Common myeloid progenitor, CD34-positive (primary cell): ENCODE results near the gene TAX1BP3.

Source experiments
- CTCF ChIA-PET: fragments of 350-600 bp; sonication (Branson Sonifier 250); formaldehyde crosslinking; loops from one replicate; lab custom pipeline; 2021; ENCODE audit warnings: antibody characterized with exemption; lab: Charles Lee
- POLR2A ChIA-PET: fragments of 350-600 bp; sonication (Branson Sonifier 250); formaldehyde crosslinking; loops from one replicate; lab custom pipeline; 2021; ENCODE audit warnings: antibody characterized with exemption; lab: Charles Lee
- DNase-seq, 3 donors: peaks; one replicate each; pipeline versions ENCODE4 v3.0.0 to v3.0.0-alpha.2; 2013
- H3K27ac ChIP-seq, 2 experiments: 1 replicate in 1 of 2; 2 replicates in 1 of 2; pipeline ENCODE4 v1.7.0; 2013; ENCODE audit warnings: inconsistent platforms in 2 of 2, low read length in 2 of 2, mild to moderate bottlenecking in 2 of 2, low read depth in 1 of 2, moderate library complexity in 1 of 2; ENCODE audit not compliant: severe bottlenecking in 2 of 2, insufficient read depth in 1 of 2, poor library complexity in 1 of 2
- H3K27me3 ChIP-seq, 5 experiments: replicated peaks in 2 of 5; 1 replicate in 3 of 5; 2 replicates in 2 of 5; pipeline versions ENCODE4 v1.6.1 to v1.7.0; 2013; ENCODE audit warnings: low read length in 4 of 5, mild to moderate bottlenecking in 2 of 5, moderate library complexity in 2 of 5, inconsistent platforms in 1 of 5; ENCODE audit not compliant: insufficient read depth in 5 of 5, control insufficient read depth in 4 of 5
- H3K36me3 ChIP-seq, 4 experiments: 1 replicate in 2 of 4; 2 replicates in 2 of 4; pipeline versions ENCODE4 v1.6.1 to v1.7.0; 2013; ENCODE audit warnings: low read length in 3 of 4, control low read depth in 1 of 4, mild to moderate bottlenecking in 1 of 4; ENCODE audit not compliant: control insufficient read depth in 4 of 4, insufficient read depth in 4 of 4
- H3K4me1 ChIP-seq, 4 experiments: 1 replicate in 3 of 4; 2 replicates in 1 of 4; pipeline versions ENCODE4 v1.6.1 to v1.7.1; 2013; ENCODE audit warnings: low read length in 3 of 4, mild to moderate bottlenecking in 3 of 4, control low read depth in 1 of 4, inconsistent platforms in 1 of 4, moderate library complexity in 1 of 4; ENCODE audit not compliant: control insufficient read depth in 4 of 4, insufficient read depth in 4 of 4; ENCODE audit errors: control extremely low read depth in 1 of 4
- H3K4me3 ChIP-seq, 7 experiments: 1 replicate in 4 of 7; 2 replicates in 3 of 7; pipeline versions ENCODE4 v1.5.1 to v1.7.0; 2013; ENCODE audit warnings: mild to moderate bottlenecking in 7 of 7, low read length in 6 of 7, moderate library complexity in 6 of 7, inconsistent platforms in 2 of 7, low read depth in 2 of 7, control low read depth in 1 of 7; ENCODE audit not compliant: insufficient read depth in 4 of 7, control insufficient read depth in 1 of 7; ENCODE audit errors: extremely low read depth in 1 of 7
- H3K9me3 ChIP-seq, 5 experiments: 1 replicate in 4 of 5; 2 replicates in 1 of 5; pipeline versions ENCODE4 v1.6.1 to v1.7.1; 2013; ENCODE audit warnings: low read length in 4 of 5, mild to moderate bottlenecking in 2 of 5, inconsistent platforms in 1 of 5, low read depth in 1 of 5, moderate library complexity in 1 of 5; ENCODE audit not compliant: control insufficient read depth in 4 of 5, insufficient read depth in 2 of 5; ENCODE audit errors: control extremely low read depth in 1 of 5
- WGBS: methylation state at CpG from one replicate; pipeline ENCODE4 v1.1.5; 2013; ENCODE audit not compliant: insufficient coverage; 5-methylcytosine and 5-hydroxymethylcytosine counted together

The TAX1BP3 gene

GRCh38 chr17:3689262-3690093 lies 21.1 kb upstream of the TAX1BP3 start:
- POLR2A ChIA-PET: no interaction called here

GRCh38 chr17:3688852-3689261 lies 20.5 kb upstream of the TAX1BP3 start:
- Histone ChIP-seq H3K27me3 (peaks cover 0 to 7% (median 0%) of the 10 kb centered on the region in 5 experiments), H3K36me3 (peaks cover 0 to 7% (median 2%) of the 10 kb centered on the region in 4 experiments), H3K4me3 (no peak overlapping the region), H3K4me1 (peaks cover 0 to 4% (median 0%) of the 10 kb centered on the region in 4 experiments), H3K9me3 (no peaks in the 10 kb centered on the region), H3K27ac (no peak overlapping the region)
- DNase-seq: no peak
- WGBS: 76% methylated on average over 5 of the region's 14 CpGs
- CTCF ChIA-PET: no interaction called here
- POLR2A ChIA-PET: no interaction called here

More at GRCh38 chr17:3689262-3690093, 21.1 kb upstream of the TAX1BP3 start:
- WGBS: 96% methylated on average over 33 of the region's 44 CpGs
- H3K4me1 ChIP-seq: peaks cover 0 to 4% (median under 1%) of the 10 kb centered on the region in 4 experiments
- H3K9me3 ChIP-seq: no peaks in the 10 kb centered on the region
- H3K27ac ChIP-seq: no peak overlapping the region
- DNase-seq: no peak
- CTCF ChIA-PET: no interaction called here
- no peak overlapping the region for H3K4me3 ChIP-seq
- H3K36me3 ChIP-seq: peaks cover 0 to 7% (median 2%) of the 10 kb centered on the region in 4 experiments
- peaks cover 0 to 5% (median 0%) of the 10 kb centered on the region in 5 experiments for H3K27me3 ChIP-seq

GRCh38 chr17:3688027-3688553 lies 19.7 kb upstream of the TAX1BP3 start:
- no peaks in the 10 kb centered on the region for H3K9me3 ChIP-seq
- ChIA-PET CTCF (no interaction called here), POLR2A (no interaction called here)
- WGBS: 83% methylated on average over 18 of the region's 19 CpGs
- peaks cover 0 to 4% (median 0%) of the 10 kb centered on the region in 4 experiments for H3K4me1 ChIP-seq
- DNase-seq: no peak
- H3K27ac ChIP-seq: no peak overlapping the region
- H3K27me3 ChIP-seq: peaks cover 0 to 8% (median 0%) of the 10 kb centered on the region in 5 experiments
- peaks cover 0 to 7% (median 2%) of the 10 kb centered on the region in 4 experiments for H3K36me3 ChIP-seq
- no peak overlapping the region for H3K4me3 ChIP-seq

- H3K27ac ChIP-seq: no peak overlapping the region
- WGBS: 72% methylated on average over 4 of the region's 13 CpGs
- H3K4me3 ChIP-seq: no peak overlapping the region
- ChIA-PET POLR2A (no interaction called here), CTCF (no interaction called here)
- no peak for DNase-seq
- H3K36me3 ChIP-seq: peaks cover 0 to 5% (median 0%) of the 10 kb centered on the region in 4 experiments
- no peaks in the 10 kb centered on the region for H3K9me3 ChIP-seq
- peaks cover 0 to 8% (median 0%) of the 10 kb centered on the region in 5 experiments for H3K27me3 ChIP-seq
- peaks cover 0 to 4% (median 1%) of the 10 kb centered on the region in 4 experiments for H3K4me1 ChIP-seq
Observed at GRCh38 chr17:3685174-3685573, 16.8 kb upstream of the TAX1BP3 start.

GRCh38 chr17:3683054-3683511 lies 14.7 kb upstream of the TAX1BP3 start:
- Histone ChIP-seq H3K27ac (no peak overlapping the region), H3K36me3 (no peaks in the 10 kb centered on the region), H3K9me3 (no peaks in the 10 kb centered on the region), H3K4me1 (peaks cover 0 to 2% (median 1%) of the 10 kb centered on the region in 4 experiments), H3K27me3 (peaks cover 0 to 8% (median 0%) of the 10 kb centered on the region in 5 experiments), H3K4me3 (no peak overlapping the region)
- CTCF ChIA-PET: interaction anchor here (0.5 to 2.4 kb wide), 19 partner anchors 9 to 636 kb away, joined by 3 to 16 read pairs (median 4); partner anchors contain the start of genes EMC6 and TAX1BP3
- WGBS: 74% methylated on average over 6 of the region's 10 CpGs
- POLR2A ChIA-PET: no interaction called here
- DNase-seq: peak; percentile 41 to 66 (median 62)

GRCh38 chr17:3682033-3682432 lies 13.7 kb upstream of the TAX1BP3 start:
- no peak for DNase-seq
- Histone ChIP-seq H3K27ac (no peak overlapping the region), H3K36me3 (no peaks in the 10 kb centered on the region), H3K4me3 (no peak overlapping the region), H3K27me3 (peaks cover 0 to 8% (median 0%) of the 10 kb centered on the region in 5 experiments), H3K9me3 (no peaks in the 10 kb centered on the region), H3K4me1 (peaks cover 0 to 2% (median 0%) of the 10 kb centered on the region in 4 experiments)
- POLR2A ChIA-PET: no interaction called here
- WGBS: 100% methylated on average over 7 of the region's 12 CpGs
- CTCF ChIA-PET: interaction anchor here (0.8 to 2.4 kb wide), 8 partner anchors 12 to 157 kb away, joined by 3 to 16 read pairs (median 5); no protein-coding TSS in a partner anchor
